ENCODE data around the gene PTPRN2.
"Not testable (repeated sequence)": the region's sequence is repeated elsewhere in the genome, so short reads cannot be mapped to it uniquely, and the experiment has no call there.

PTPRN2 gene

GRCh38 chr7:157993406-157994105, 594.1 kb downstream of the PTPRN2 start:
- DNase-seq, result no peak

DNA sequence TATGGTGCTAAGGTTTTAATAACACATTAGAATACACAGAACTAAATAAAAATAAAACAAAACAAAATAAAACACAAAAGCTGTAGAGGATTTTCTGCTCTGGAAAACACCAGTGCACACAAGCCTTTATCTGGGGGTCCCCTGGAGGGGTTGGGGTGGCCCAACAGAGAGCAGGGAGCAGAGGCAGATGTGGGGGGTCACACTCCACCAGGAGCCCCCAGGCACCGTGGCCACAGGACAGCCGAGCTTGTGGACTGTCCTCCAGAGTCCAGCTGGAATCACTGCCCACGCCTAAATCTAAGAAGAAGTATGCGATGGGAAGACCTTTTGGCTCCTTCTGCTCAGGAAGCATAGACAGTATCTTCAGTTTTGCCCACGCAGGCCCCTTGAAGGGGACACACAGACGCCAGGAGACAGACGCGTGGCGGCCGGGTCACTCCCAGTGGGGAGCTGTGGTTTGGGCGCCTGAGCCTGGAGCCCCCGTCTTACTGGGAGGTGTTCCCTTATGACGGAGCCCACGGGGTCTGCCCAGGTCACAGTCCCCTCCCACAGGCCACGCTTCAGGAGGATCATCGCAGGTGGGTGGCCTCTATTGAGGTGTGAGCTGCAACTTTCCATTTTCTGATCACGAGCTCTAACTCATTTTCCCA, 595.0 kb downstream of the PTPRN2 start:
- intact Hi-C loops (cut with DNase I), result no loop called here
- DNase-seq, result no peak

More at GRCh38 chr7:157993406-157994105, 594.1 kb downstream of the PTPRN2 start:
- intact Hi-C loops (cut with DNase I), result no loop called here

DNA sequence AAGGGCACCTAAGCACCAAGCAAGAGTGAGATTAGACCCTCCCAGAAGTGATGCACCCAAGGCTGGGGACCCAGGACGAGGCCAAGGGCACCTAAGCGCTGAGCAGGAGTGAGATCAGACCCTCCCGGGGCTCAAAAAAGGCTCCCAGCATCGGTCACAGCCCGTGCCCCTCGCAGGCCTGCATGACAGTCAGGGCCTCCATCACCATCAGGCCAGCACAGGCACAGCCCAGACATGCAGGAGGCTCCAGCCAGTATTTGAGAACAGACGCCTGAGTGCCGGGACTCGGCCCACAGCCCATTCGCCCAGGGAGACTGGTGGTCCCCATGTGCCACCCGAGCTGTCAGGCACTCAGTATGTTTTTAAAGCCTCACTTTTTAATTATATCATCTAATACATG, 595.9 kb downstream of the PTPRN2 start:
- DNase-seq, result no peak
- intact Hi-C loops (cut with DNase I), result no loop called here

DNA sequence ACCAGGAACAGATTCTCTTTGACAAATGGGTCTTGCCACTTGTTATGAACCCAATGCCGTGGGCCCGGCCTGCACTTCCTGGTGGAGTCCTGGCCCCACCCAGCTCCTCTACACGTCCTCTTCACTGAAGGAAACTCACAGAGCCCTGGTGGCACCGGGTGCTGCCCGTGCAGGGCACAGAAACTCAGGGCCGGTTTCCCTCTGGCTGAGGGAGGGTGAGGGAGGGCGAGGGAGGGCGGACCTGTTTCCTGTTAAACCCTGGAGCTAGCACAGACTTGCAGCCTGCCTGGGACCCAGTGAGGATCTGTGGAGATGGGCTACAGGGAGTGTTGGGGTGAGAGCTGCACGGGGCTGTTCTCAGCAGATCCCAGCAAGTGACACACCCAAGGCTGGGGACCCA, 596.3 kb downstream of the PTPRN2 start:
- no peak for DNase-seq
- intact Hi-C loops (cut with DNase I), result no loop called here

GRCh38 chr7:157990881-157991250, 596.8 kb downstream of the PTPRN2 start:
- intact Hi-C loops (cut with DNase I), result no loop called here
- no peak for DNase-seq

DNA sequence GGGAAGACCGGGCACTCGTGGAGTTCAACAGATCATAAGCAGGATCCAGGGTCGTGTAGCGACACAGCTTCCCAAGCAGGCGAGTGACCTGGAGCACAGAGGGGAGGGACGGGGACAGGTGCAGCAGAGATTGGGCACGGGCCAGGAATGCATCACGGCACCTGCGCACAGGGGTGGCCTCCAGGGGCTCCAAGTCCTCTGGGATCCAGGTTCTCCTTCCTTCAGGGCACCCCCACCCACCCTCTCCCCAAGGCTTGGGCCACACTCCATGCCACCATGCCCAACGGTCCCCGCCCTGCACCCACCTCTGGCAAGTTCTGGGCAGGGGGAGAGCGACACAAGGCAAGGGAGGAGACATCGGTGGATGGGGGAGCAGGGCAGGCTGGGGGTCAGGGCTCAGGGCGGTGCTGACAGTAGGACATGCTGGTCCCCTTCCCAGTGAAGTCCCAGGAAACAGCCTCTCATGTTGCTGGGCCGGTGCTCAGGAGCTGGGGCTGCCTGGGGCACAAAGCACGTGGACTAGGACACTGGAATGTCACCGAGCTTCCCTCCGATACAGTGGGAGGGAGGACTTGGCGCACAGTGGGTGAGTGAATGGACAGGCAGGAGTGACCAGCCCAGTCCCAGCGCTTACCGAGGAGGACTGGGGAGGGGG, 597.3 kb downstream of the PTPRN2 start:
- intact Hi-C loops (cut with DNase I), result no loop called here
- no peak for DNase-seq

GRCh38 chr7:157989589-157989988, 598.0 kb downstream of the PTPRN2 start:
- no peak for DNase-seq
- intact Hi-C loops (cut with DNase I), result no loop called here

DNA sequence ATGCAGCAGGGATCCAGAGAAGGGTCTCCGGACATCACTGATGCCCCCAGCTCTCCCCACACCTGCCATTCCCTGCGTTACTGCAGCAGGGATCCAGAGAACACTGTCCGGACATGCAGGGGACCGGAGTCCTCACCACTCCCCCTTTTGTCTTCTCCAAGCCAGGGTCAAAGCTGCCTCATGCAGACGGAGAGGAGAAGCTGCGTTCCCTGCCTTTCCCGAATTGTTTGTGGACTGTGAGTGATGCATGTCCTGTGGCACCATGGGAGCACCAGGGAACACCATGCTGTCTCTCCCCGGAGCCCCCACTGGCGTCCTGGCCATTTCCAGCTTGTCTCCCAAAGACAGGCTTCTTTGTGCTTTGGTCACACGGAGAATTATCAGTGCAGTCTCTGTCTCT, 599.7 kb downstream of the PTPRN2 start:
- no peak for DNase-seq
- intact Hi-C loops (cut with DNase I), result no loop called here

DNA sequence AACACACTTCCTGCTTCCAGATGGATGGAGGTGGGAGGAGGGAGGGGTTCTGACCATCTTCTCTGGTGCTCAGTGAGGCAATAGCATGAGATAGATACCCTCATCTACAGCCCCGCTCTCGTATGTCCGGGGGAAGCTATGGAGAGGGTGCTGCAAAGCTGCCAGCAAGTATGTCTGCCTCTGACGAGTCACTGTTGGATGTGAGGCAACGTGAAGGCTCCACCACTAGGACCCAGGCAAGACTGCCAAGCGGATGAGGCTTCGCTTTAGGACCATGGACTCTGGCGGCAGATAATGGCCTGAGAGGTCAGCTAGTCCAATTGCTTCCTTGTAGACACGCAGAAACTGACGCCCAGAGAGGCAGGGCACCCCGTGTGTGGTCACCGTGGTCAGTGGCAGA, 601.6 kb downstream of the PTPRN2 start:
- intact Hi-C loops (cut with DNase I), result no loop called here
- no peak for DNase-seq

DNA sequence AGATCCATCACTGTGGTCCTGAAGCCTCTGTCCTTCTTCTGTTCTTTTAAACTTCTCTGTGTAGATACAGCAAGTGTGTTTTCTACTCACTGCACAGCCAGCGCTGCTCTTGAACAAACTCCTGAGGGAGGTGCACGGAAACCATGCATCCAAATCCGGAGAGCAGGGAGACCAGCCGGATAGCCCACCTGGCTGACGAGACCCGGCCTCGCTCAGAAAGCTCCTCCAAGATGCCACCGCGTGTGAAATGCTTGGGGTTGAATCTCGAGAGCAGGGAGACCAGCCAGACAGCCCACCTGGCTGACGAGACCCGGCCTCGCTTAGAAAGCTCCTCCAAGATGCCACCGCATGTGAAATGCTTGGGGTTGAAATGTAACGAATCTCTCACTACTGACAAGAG, 602.0 kb downstream of the PTPRN2 start:
- intact Hi-C loops (cut with DNase I), result no loop called here
- no peak for DNase-seq

GRCh38 chr7:157984423-157985163, 603.0 kb downstream of the PTPRN2 start:
- intact Hi-C loops (cut with DNase I), result no loop called here
- DNase-seq, result no peak

- DNase-seq, result peak in 1 of 42 donors; percentile 20
- intact Hi-C loops (cut with DNase I), result no loop called here
These were observed 603.9 kb downstream of the PTPRN2 start for GRCh38 chr7:157983502-157984422.

DNA sequence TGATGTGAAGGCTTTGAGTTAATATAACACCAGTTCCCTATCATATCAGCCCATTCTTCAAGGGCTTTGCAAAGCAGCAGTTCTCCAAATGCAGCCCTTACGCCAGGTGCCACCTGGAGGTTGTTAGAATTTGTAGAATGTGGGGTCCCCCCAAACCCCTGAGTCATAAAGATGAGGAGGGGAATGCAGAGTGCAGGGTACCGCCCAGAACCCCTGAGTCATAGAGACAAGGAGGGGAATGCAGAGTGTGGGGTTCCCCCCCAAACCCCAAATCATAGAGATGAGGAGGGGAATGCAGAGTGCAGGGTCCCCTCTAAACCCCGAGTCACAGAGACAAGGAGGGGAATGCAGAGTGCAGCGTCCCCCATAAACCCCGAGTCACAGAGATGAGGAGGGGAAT, 605.8 kb downstream of the PTPRN2 start:
- DNase-seq, result peak in 1 of 42 donors; percentile 0
- intact Hi-C loops (cut with DNase I), result no loop called here

DNA sequence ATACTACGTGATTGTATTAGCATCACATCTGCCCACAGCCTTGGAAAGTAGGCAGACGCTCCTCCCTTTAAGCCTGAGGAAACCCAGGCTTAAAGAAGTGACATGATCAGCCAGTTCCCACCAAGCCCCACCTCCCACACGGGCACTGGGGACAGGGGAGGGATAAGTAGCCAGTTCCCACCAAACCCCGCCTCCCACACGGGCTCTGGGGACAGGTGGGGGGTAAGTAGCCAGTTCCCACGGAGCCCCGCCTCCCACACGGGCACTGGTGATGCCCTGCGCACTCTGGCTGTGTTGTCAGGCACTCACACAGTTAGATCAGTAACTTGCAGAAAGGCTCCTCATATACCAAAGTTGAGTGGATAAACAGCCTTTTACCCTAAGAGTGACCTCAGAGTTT, 606.8 kb downstream of the PTPRN2 start:
- peak in 2 of 42 donors; percentile 1 to 19 for DNase-seq
- intact Hi-C loops (cut with DNase I), result no loop called here

DNA sequence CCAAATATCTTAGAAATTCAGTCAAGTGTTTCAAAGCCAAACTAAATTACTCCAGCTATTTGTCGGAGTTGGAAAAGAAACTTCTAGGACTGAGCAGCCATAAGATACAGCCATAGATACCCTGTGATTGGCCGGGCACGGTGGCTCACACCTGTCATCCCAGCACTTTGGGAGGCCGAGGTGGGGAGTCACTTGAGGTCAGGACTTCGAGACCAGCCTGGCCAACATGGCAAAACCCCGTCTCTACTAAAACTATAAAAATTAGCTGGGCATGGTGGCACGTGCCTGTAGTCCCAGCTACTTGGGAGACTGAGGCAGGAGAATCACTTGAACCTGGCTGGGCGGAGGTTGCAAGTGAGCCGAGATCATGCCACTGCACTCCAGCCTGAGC, 607.3 kb downstream of the PTPRN2 start:
- intact Hi-C loops (cut with DNase I), result not testable (repeated sequence)
- DNase-seq, result peak in 2 of 42 donors; percentile 2 to 8

DNA sequence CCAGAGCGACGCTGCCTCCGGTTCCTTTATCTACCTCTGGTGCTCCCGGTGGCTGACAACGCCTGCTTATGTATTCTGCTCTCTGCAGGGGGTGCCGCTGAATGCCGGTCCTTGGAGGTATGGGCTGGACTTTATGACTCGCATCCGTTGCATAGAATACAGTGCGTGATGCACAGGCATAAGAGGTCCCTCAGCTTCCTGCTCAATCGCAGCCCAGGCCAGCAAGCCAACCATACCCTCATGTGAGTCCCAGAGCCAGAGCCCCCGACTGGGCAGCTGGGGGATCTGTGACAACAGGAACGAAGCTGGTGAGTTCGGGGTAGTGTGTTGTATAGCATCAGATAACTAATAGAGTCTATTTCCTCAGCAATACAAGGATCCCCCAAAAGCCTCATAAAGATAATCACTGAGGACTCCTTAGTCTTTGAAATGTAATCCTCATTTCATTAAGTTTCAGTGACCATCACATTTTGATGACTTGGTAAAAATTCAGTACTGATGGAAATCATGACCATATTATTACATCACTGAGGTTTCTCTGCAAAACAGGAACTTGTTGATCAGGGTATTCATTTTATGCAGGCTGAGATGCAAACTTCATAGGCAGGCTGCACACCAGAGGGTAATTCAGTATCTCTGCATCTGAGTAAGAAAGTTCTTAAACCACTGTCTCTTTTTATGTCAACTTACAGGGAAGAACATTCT, 607.8 kb downstream of the PTPRN2 start:
- peak in 3 of 42 donors; percentile 1 to 9 (median 7) for DNase-seq
- intact Hi-C loops (cut with DNase I), result no loop called here

DNA sequence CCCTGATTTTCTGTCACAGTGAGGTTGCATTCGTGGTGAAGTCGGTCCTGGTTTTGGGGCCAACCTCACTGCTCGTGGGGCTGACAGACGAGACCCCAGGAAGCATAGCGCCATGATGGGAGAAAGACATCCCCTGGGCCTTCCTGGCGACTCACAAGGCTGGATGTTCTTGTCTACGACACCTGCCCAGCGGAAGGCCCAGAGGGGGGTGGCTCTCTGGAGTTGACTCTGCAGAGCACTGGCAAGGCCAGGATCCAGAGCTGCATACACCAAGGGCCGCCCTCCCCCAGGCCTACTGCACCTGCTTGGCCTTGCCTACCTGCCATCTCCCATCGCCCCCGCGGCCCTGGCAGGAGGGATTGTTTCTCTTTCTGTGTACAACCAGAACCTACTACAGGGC, 608.9 kb downstream of the PTPRN2 start:
- DNase-seq, result peak in 1 of 42 donors; percentile 16
- intact Hi-C loops (cut with DNase I), result no loop called here

Data from head of caudate nucleus (tissue), 42 donors.